ENCODE data around the gene PPP1R16B. TPM values are rescaled to one million over a fixed set of nuclear protein-coding genes. Genes with fewer than 3 reads are reported as not detected.

The PPP1R16B gene
- total RNA-seq, 1 donor from 2014 or later, result 5.3 TPM

- Mint-ChIP-seq H3K4me1 (ENCODE audit: low read depth, unreplicated experiment) (peaks cover 3% of the 10 kb centered on the region), H3K27ac (ENCODE audit: unreplicated experiment) (no peak overlapping the region), H3K36me3 (ENCODE audit: unreplicated experiment) (no peaks in the 10 kb centered on the region), H3K4me3 (ENCODE audit: unreplicated experiment) (no peak overlapping the region), H3K27me3 (ENCODE audit: unreplicated experiment) (peaks cover 2% of the 10 kb centered on the region), H3K9me3 (ENCODE audit: unreplicated experiment) (no peaks in the 10 kb centered on the region)
- no peak for DNase-seq
- TF ChIP-seq CTCF (IDR thresholded peaks at IDR 0.05; ENCODE audit: partially characterized antibody, unreplicated experiment), result no peak
Observed at GRCh38 chr20:38818113-38819065, 12.9 kb downstream of the PPP1R16B start.

- H3K27ac Mint-ChIP-seq (ENCODE audit: unreplicated experiment), result no peak overlapping the region
Observed at GRCh38 chr20:38825571-38825900, 20.0 kb downstream of the PPP1R16B start.

DNA sequence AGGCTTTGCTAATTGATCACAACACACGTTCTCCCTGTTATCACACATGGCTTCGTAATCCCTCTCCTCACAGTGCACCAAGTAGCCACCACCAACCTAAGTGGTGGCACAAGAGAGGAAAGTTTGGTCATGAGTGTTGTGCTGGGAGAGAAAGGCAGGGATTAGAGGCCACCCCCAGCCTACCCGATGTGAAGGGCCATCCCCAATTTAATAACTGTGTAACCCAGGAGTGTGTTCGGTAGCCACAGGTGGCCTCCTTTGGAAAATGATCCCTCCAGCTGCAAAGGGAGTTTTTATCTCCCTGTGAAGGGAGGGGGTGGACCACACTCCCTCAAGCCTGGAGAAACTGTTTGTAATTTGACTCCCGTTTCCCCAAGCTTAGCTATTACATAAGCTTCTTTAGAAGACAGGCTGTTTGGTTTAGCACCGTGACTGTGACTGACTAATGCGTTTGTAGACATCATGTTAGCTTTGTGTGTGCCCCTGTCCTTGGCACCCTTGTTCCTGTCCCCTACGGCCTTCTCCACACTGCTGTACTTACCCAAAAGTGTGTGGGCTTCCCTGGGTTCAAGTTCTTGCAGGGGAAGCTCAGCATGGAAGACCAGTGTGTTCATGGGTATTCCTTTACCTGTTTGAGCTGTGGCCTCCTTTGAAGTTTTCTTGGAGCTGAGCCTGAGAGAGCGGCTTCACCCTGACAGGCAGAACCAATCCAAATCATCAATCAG, 20.6 kb downstream of the PPP1R16B start:
- TF ChIP-seq CTCF (IDR thresholded peaks at IDR 0.05; ENCODE audit: partially characterized antibody, unreplicated experiment), result no peak
- Mint-ChIP-seq H3K27ac (ENCODE audit: unreplicated experiment) (no peak overlapping the region), H3K27me3 (ENCODE audit: unreplicated experiment) (peaks cover 4% of the 10 kb centered on the region), H3K4me3 (ENCODE audit: unreplicated experiment) (no peak overlapping the region), H3K9me3 (ENCODE audit: unreplicated experiment) (no peaks in the 10 kb centered on the region), H3K4me1 (ENCODE audit: low read depth, unreplicated experiment) (peaks cover 3% of the 10 kb centered on the region), H3K36me3 (ENCODE audit: unreplicated experiment) (no peaks in the 10 kb centered on the region)
- no peak for DNase-seq

More at GRCh38 chr20:38825571-38825900, 20.0 kb downstream of the PPP1R16B start:
- no peaks in the 10 kb centered on the region for H3K9me3 Mint-ChIP-seq (ENCODE audit: unreplicated experiment)
- H3K4me3 Mint-ChIP-seq (ENCODE audit: unreplicated experiment), result no peak overlapping the region
- H3K4me1 Mint-ChIP-seq (ENCODE audit: low read depth, unreplicated experiment), result peaks cover 3% of the 10 kb centered on the region
- H3K36me3 Mint-ChIP-seq (ENCODE audit: unreplicated experiment), result no peaks in the 10 kb centered on the region
- no peak for TF ChIP-seq CTCF (IDR thresholded peaks at IDR 0.05; ENCODE audit: partially characterized antibody, unreplicated experiment)
- peaks cover 5% of the 10 kb centered on the region for H3K27me3 Mint-ChIP-seq (ENCODE audit: unreplicated experiment)
- no peak for DNase-seq

DNA sequence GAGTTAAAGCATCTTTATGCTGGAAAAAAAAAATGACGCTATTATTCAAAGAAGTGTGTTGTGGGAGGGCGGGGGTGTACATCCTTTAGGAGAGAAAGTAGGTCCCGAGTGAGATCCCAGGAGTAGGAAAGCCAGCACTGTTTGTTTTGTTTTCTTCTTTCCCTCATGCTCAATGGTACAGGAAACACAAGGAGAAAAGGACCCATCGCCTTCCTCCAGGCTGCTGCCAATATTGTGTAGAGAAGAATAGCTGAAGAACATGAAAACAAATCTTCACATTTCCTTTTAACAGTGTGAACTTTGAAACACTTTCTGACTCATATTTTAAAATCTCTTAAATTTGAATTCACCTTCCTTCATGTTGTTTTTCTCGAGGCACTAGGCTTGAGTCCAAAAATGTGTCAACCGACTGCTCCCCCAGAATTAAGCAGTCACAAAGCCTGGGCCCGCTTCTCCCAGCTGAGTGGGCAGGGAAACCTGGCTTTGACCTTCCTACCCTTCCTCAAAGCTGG, 22.3 kb downstream of the PPP1R16B start:
- no peak for DNase-seq
- Mint-ChIP-seq H3K27ac (ENCODE audit: unreplicated experiment) (no peak overlapping the region), H3K36me3 (ENCODE audit: unreplicated experiment) (no peaks in the 10 kb centered on the region), H3K9me3 (ENCODE audit: unreplicated experiment) (no peaks in the 10 kb centered on the region), H3K4me1 (ENCODE audit: low read depth, unreplicated experiment) (peaks cover 3% of the 10 kb centered on the region), H3K4me3 (ENCODE audit: unreplicated experiment) (no peak overlapping the region), H3K27me3 (ENCODE audit: unreplicated experiment) (peaks cover 3% of the 10 kb centered on the region)
- TF ChIP-seq CTCF (IDR thresholded peaks at IDR 0.05; ENCODE audit: partially characterized antibody, unreplicated experiment), result no peak
